ENCODE data around the gene B4GALT3.

B4GALT3 gene

DNA sequence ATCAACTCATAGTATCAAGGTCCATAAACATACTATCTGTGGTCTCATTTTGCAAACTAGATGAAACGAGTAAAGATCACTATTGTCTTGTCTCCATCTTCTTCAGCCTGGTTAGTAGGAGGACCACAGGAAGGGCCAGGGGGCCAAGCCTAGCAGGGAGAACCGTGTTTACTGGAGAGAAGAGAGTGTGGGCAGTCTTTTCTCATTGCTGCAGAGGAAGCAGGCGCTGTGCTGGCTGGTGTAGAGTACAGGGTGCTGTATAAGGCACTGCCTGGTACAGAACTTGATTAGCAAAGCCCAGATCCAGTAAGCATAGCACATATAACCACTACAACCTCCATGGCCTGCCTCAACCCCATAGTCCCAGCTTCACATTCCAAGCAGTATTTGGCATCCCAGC is 10.0 kb upstream of the B4GALT3 start:
- no peak for DNase-seq (ENCODE audit: low spot score)
- TF ChIP-seq, protein P1, sequence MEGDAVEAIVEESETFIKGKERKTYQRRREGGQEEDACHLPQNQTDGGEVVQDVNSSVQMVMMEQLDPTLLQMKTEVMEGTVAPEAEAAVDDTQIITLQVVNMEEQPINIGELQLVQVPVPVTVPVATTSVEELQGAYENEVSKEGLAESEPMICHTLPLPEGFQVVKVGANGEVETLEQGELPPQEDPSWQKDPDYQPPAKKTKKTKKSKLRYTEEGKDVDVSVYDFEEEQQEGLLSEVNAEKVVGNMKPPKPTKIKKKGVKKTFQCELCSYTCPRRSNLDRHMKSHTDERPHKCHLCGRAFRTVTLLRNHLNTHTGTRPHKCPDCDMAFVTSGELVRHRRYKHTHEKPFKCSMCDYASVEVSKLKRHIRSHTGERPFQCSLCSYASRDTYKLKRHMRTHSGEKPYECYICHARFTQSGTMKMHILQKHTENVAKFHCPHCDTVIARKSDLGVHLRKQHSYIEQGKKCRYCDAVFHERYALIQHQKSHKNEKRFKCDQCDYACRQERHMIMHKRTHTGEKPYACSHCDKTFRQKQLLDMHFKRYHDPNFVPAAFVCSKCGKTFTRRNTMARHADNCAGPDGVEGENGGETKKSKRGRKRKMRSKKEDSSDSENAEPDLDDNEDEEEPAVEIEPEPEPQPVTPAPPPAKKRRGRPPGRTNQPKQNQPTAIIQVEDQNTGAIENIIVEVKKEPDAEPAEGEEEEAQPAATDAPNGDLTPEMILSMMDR (IDR thresholded peaks at IDR 0.05; ENCODE audit: borderline replicate concordance, control extremely low read depth, extremely low read depth, insufficient read depth, missing control alignments) = no peak
- in situ Hi-C loops (cut with MboI; ENCODE audit: low sequenced_read_pairs, unreplicated experiment) = no loop called here

DNA sequence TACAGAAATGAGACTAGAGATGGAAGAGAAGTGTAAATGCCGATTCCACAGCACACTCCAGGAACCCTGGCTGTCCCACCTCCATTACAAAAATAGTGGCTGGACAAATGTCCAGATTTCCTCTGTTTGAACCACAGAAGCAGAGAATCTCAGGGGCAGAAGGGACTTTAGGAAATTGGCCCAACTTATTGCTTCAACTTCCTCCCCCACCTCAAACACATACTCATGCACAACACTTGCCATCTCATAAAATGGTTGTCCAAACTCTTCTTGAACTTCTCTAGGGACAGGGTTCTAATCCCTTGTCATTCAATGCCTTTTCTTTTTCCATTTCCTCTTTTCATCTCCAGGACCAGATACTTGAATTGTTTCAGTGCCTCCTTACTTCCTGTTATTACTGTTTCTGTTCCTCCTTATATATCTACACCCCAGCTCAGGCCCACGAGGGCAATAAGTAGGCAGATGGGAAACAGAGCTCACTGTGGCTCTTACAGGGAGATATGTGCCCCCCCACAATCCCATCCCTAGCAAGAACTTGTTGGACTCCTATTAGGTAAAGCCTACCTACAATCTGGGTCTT is 8.5 kb upstream of the B4GALT3 start:
- in situ Hi-C loops (cut with MboI; ENCODE audit: low sequenced_read_pairs, unreplicated experiment) = no loop called here
- TF ChIP-seq, protein P1 (IDR thresholded peaks at IDR 0.05; ENCODE audit: borderline replicate concordance, control extremely low read depth, extremely low read depth, insufficient read depth, missing control alignments) = no peak

DNA sequence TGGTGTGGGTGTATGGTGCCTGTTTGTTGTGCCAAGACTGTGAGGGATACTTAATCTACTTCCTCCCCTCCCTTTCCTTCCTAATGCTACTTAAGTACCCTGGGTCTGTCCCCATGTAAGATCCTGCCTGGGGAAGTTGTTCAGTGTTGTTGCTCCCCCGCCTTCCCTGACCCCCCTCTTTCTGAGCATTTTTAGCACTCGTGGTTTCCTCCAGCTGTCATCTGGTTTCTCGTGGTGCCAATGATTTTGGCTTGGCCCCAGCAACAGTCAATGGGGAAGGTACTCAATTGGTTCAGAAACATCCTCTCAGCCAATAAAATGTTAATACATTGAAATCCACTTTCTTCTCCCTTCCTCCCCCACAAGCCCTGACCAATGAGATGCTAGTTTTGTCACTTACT is 8.0 kb upstream of the B4GALT3 start:
- TF ChIP-seq, protein P1 (IDR thresholded peaks at IDR 0.05; ENCODE audit: borderline replicate concordance, control extremely low read depth, extremely low read depth, insufficient read depth, missing control alignments) = no peak
- in situ Hi-C loops (cut with MboI; ENCODE audit: low sequenced_read_pairs, unreplicated experiment) = no loop called here
- peak; percentile 85 for DNase-seq (ENCODE audit: low spot score)

More for the DNA sequence above, 8.5 kb upstream of the B4GALT3 start:
- DNase-seq (ENCODE audit: low spot score) = no peak

DNA sequence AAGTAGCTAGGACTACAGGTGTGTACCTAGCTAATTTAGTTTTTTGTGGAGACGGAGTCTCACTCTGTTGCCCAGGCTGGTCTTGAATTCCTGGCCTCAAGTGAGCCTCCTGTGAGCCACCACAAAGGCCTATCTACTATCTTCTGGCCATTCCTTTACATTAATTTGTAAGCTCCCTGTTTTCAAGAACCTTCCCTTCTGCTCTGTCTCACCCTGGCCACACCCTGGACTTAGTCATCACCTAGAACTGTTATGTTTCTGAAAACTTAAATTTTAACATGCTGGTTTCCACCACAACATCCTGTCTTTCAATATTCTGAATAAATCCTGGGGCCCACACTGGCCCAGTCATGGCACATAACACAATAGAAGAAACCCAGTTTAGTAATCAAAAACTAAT is 4.9 kb upstream of the B4GALT3 start:
- in situ Hi-C loops (cut with MboI; ENCODE audit: low sequenced_read_pairs, unreplicated experiment) = no loop called here
- TF ChIP-seq, protein P1 (IDR thresholded peaks at IDR 0.05; ENCODE audit: borderline replicate concordance, control extremely low read depth, extremely low read depth, insufficient read depth, missing control alignments) = no peak
- DNase-seq (ENCODE audit: low spot score) = peak; percentile 43

DNA sequence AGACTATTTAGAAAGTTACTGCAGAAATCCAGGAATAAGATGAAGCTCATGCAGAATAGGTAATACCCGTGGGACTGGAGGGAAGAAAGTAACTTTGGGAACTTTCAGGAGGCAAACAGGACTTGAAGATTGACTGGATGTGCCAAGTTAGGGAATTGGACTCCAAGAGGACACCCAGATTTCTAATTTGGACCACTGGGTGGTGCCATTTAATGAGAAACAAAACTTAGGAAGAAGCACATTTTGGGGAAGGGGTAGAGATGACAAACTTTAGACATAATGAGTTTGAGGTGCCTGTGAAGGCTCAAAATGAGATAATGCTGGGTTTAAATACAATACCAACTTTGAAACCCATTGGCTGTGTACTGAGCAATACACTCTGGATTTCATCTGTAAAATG is 3.3 kb upstream of the B4GALT3 start:
- in situ Hi-C loops (cut with MboI; ENCODE audit: low sequenced_read_pairs, unreplicated experiment) = no loop called here
- TF ChIP-seq, protein P1 (IDR thresholded peaks at IDR 0.05; ENCODE audit: borderline replicate concordance, control extremely low read depth, extremely low read depth, insufficient read depth, missing control alignments) = no peak
- no peak for DNase-seq (ENCODE audit: low spot score)

DNA sequence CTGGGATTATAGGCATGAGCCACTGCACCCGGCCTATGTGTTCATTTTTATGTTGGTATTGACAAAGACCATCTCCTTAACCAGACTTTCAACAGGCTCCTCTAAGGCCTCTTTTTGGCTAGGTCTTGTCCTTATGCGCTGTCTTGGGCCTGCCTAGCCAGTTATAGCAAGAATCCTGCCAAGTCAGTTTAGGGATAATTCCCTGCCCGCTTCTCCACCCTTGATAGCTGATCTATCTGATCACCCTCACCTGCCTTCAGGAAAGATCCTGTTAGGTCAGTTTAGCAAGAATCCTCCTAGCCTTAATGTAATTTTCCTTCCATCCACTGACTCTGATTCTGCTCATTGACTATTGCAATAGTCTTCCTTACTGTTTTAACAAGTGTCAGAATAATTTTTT is 2.4 kb upstream of the B4GALT3 start:
- no peak for DNase-seq (ENCODE audit: low spot score)
- in situ Hi-C loops (cut with MboI; ENCODE audit: low sequenced_read_pairs, unreplicated experiment) = no loop called here
- TF ChIP-seq, protein P1 (IDR thresholded peaks at IDR 0.05; ENCODE audit: borderline replicate concordance, control extremely low read depth, extremely low read depth, insufficient read depth, missing control alignments) = no peak

DNA sequence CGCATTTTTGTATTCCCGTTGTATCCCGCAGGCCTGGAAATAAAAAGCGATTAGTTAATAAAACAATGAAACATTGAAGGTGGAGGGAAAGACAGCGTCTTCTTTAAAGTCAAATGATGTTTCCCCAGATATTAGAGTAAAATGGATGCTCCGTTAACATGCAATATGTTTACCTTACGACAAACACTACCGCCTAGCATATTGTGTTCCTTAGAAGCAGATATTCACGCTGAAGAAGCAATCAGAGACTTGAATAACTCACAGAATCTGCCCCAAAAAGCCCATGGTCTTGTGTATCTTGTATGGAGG is 583 bp upstream of the B4GALT3 start:
- TF ChIP-seq, protein P1 (IDR thresholded peaks at IDR 0.05; ENCODE audit: borderline replicate concordance, control extremely low read depth, extremely low read depth, insufficient read depth, missing control alignments) = no peak
- no peak for DNase-seq (ENCODE audit: low spot score)
- in situ Hi-C loops (cut with MboI; ENCODE audit: low sequenced_read_pairs, unreplicated experiment) = no loop called here
